PC-9 (cell line): ENCODE measurements around the gene ABCC3.

ENCODE experiments used
- EZH2 ChIP-seq: fragments of 200-600 bp; sonication (generic); IDR thresholded peaks from 2 replicates; pipeline ENCODE4 v1.8.0; 2017; ENCODE audit warnings: antibody characterized with exemption, low read depth
- TF ChIP-seq, protein P1 (sequence below): fragments of 200-600 bp; sonication (generic); conservative IDR thresholded peaks from 2 replicates; pipeline ENCODE4 v1.6.1; 2017; ENCODE audit warnings: mixed run types, antibody characterized with exemption, mild to moderate bottlenecking, moderate library complexity

DNA sequence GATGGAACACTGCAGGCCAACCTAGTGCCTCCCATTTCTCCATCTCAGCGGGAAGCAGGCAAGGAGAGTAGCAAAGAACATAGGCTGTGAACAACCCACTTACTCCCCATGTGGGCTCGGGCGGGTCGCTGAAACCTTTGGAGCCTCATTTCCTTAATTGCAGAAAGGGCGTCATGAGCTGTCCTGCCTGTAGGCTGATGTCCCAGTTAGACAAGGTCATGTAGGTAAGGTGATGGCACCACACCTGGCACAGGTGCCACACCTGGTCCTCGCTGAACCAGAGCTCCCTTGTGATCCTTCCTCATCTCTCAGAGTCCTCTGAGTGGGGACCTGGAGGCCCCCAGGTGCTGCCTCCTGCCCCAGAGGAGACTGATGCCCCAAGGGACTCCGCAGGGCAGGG, 22.9 kb downstream of the ABCC3 start:
- TF ChIP-seq, protein P1, sequence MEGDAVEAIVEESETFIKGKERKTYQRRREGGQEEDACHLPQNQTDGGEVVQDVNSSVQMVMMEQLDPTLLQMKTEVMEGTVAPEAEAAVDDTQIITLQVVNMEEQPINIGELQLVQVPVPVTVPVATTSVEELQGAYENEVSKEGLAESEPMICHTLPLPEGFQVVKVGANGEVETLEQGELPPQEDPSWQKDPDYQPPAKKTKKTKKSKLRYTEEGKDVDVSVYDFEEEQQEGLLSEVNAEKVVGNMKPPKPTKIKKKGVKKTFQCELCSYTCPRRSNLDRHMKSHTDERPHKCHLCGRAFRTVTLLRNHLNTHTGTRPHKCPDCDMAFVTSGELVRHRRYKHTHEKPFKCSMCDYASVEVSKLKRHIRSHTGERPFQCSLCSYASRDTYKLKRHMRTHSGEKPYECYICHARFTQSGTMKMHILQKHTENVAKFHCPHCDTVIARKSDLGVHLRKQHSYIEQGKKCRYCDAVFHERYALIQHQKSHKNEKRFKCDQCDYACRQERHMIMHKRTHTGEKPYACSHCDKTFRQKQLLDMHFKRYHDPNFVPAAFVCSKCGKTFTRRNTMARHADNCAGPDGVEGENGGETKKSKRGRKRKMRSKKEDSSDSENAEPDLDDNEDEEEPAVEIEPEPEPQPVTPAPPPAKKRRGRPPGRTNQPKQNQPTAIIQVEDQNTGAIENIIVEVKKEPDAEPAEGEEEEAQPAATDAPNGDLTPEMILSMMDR = no peak
- no peak for TF ChIP-seq EZH2
